GM12878 (cell line): ENCODE data around the gene EMC6. TPM values are rescaled to one million over a fixed set of nuclear protein-coding genes. Genes with fewer than 3 reads are reported as not detected.

ENCODE experiments used
- ATAC-seq: fragments of 200-7000 bp; cut with Tn5 transposase; 3 replicates; pipeline ENCODE4 v1.9.1; 2020; ENCODE audit warnings: mild to moderate bottlenecking, moderate library complexity
- BruUV-seq: library from RNA; stranded (reverse); fragments of 400-500 nt; replicated peaks from 2 replicates; lab custom pipeline; 2021; lab: Mats Ljungman, UMichigan
- CTCF ChIA-PET: fragments of 300-600 bp; sonication (Branson Sonifier 250); formaldehyde crosslinking; extraction: SDS; loops from one replicate; lab custom pipeline; 2021; ENCODE audit warnings: inconsistent platforms; lab: Yijun Ruan, JAX
- POLR2A ChIA-PET: fragments of 350-600 bp; formaldehyde crosslinking; extraction: SDS; loops from one replicate; lab custom pipeline; 2021; ENCODE audit warnings: inconsistent platforms; lab: Charles Lee
- RAD21 ChIA-PET: fragments of 300-600 bp; sonication (Branson Sonifier 250); formaldehyde crosslinking; loops from one replicate; lab custom pipeline; 2023; ENCODE audit warnings: antibody characterized with exemption; ENCODE audit not compliant: unreplicated experiment; lab: Charles Lee
- SMC1A ChIA-PET: fragments of 300-600 bp; sonication (Branson Sonifier 250); formaldehyde crosslinking; loops from one replicate; lab custom pipeline; 2023; ENCODE audit not compliant: unreplicated experiment, uncharacterized antibody; lab: Charles Lee
- DNase-seq: peaks from one replicate; pipeline ENCODE4 v3.0.0-alpha.2; 2011; ENCODE audit warnings: low read depth, low spot score
- FAIRE-seq: peaks from 3 replicates; lab custom pipeline; 2011; peaks lifted over from hg19 to GRCh38; lab: Jason Lieb, UNC
- H2AFZ ChIP-seq: 2 replicates; pipeline ENCODE4 v1.6.0; 2011; ENCODE audit warnings: low read depth, low read length, control low read depth; ENCODE audit not compliant: control insufficient read depth
- H3K27ac ChIP-seq: 2 replicates; pipeline ENCODE4 v1.5.1; 2011; ENCODE audit warnings: control low read depth; ENCODE audit not compliant: control insufficient read depth, insufficient read depth
- H3K27me3 ChIP-seq, 2 experiments: replicated peaks in 1 of 2; 2 replicates each; pipeline versions ENCODE4 v1.6.0 to v1.6.1; 2011; ENCODE audit warnings: low read length in 1 of 2; ENCODE audit not compliant: control insufficient read depth in 2 of 2, insufficient read depth in 2 of 2
- H3K36me3 ChIP-seq, 2 experiments: 2 replicates each; pipeline ENCODE4 v1.5.1; 2011; ENCODE audit warnings: low read length in 1 of 2; ENCODE audit not compliant: control insufficient read depth in 2 of 2, insufficient read depth in 2 of 2
- H3K4me1 ChIP-seq: 2 replicates; pipeline ENCODE4 v1.6.1; 2011; ENCODE audit warnings: mild to moderate bottlenecking, low read length, moderate library complexity, mixed read lengths; ENCODE audit not compliant: control insufficient read depth, insufficient read depth
- H3K4me2 ChIP-seq: 2 replicates; pipeline ENCODE4 v1.6.0; 2011; ENCODE audit warnings: control low read depth; ENCODE audit not compliant: control insufficient read depth, insufficient read depth
- H3K4me3 ChIP-seq: fragments of 200-600 bp; sonication (generic); 2 replicates; pipeline ENCODE4 v1.5.1; 2016
- H3K79me2 ChIP-seq: 2 replicates; pipeline ENCODE4 v1.6.0; 2011; ENCODE audit warnings: low read length; ENCODE audit not compliant: control insufficient read depth, insufficient read depth
- H3K9ac ChIP-seq: 2 replicates; pipeline ENCODE4 v1.8.0; 2011; ENCODE audit warnings: low read length, control low read depth, mixed read lengths; ENCODE audit not compliant: control insufficient read depth, insufficient read depth
- H3K9me3 ChIP-seq: replicated peaks from 3 replicates; pipeline ENCODE4 v1.5.1; 2011; ENCODE audit warnings: mild to moderate bottlenecking, low read length; ENCODE audit not compliant: control insufficient read depth, insufficient read depth
- H4K20me1 ChIP-seq: 2 replicates; pipeline ENCODE4 v1.6.0; 2011; ENCODE audit not compliant: control insufficient read depth, insufficient read depth
- ATF3 ChIP-seq: IDR thresholded peaks from 2 replicates; pipeline ENCODE4 v1.6.1; 2011; ENCODE audit warnings: low read depth, mild to moderate bottlenecking, low read length, moderate library complexity, borderline replicate concordance; ENCODE audit errors: extremely low read depth
- CBFB ChIP-seq: IDR thresholded peaks from 2 replicates; pipeline ENCODE4 v1.6.1; 2016; ENCODE audit warnings: antibody characterized with exemption, low read depth
- CEBPB ChIP-seq, 2 experiments: fragments of 150-350 bp in 1 of 2; IDR thresholded peaks; 2 replicates each; pipeline ENCODE4 v1.6.1; 2012 to 2014; ENCODE audit warnings: low read depth in 2 of 2, low read length in 2 of 2, borderline replicate concordance in 1 of 2, inconsistent platforms in 1 of 2
- CHD4 ChIP-seq: fragments of 200-600 bp; sonication (generic); IDR thresholded peaks from 2 replicates; pipeline ENCODE4 v1.6.1; 2016; ENCODE audit warnings: mild to moderate bottlenecking
- EZH2 ChIP-seq: IDR thresholded peaks from 2 replicates; pipeline ENCODE4 v1.6.1; 2012; ENCODE audit warnings: low read depth, mild to moderate bottlenecking, control low read depth, inconsistent platforms, low read length, borderline replicate concordance; ENCODE audit not compliant: control insufficient read depth
- NR2C2 ChIP-seq: IDR thresholded peaks from 2 replicates; pipeline ENCODE4 v1.6.1; 2011; ENCODE audit warnings: borderline replicate concordance, low read depth; ENCODE audit not compliant: control insufficient read depth, insufficient read length
- PAX8 ChIP-seq: fragments of 450-650 bp; IDR thresholded peaks from 2 replicates; pipeline ENCODE4 v1.6.1; 2017; ENCODE audit warnings: mild to moderate bottlenecking, moderate library complexity
- PRDM15 ChIP-seq: fragments of 450-650 bp; formaldehyde crosslinking; IDR thresholded peaks from 2 replicates; pipeline ENCODE4 v1.4.0; 2020; ENCODE audit warnings: mild to moderate bottlenecking, moderate library complexity
- SKIL ChIP-seq: fragments of 450-650 bp; IDR thresholded peaks from 2 replicates; pipeline ENCODE4 v1.6.1; 2017; ENCODE audit warnings: mild to moderate bottlenecking, low read depth, inconsistent platforms; ENCODE audit not compliant: poor library complexity, severe bottlenecking
- SPI1 ChIP-seq: IDR thresholded peaks from 2 replicates; pipeline ENCODE4 v1.6.1; 2011; ENCODE audit warnings: low read depth, mild to moderate bottlenecking, low read length, moderate library complexity, borderline replicate concordance; ENCODE audit not compliant: insufficient read depth
- USF1 ChIP-seq: IDR thresholded peaks from 2 replicates; pipeline ENCODE4 v1.6.1; 2011; ENCODE audit warnings: borderline replicate concordance, low read depth, mild to moderate bottlenecking, moderate library complexity, mixed read lengths, low read length; ENCODE audit not compliant: insufficient read depth; ENCODE audit errors: extremely low read length
- YY1 ChIP-seq: IDR thresholded peaks from 2 replicates; pipeline ENCODE4 v1.6.1; 2011; ENCODE audit warnings: low read depth, mild to moderate bottlenecking, low read length
- ZNF207 ChIP-seq: fragments of 450-650 bp; IDR thresholded peaks from 2 replicates; pipeline ENCODE4 v1.6.1; 2014; ENCODE audit warnings: antibody characterized with exemption, mild to moderate bottlenecking, borderline replicate concordance
- ZNF384 ChIP-seq: IDR thresholded peaks from 2 replicates; pipeline ENCODE4 v1.6.1; 2012; ENCODE audit warnings: low read depth, mild to moderate bottlenecking, low read length, improper control_type of control experiment, borderline replicate concordance
- ZSCAN29 ChIP-seq: fragments of 450-650 bp; IDR thresholded peaks from 2 replicates; pipeline ENCODE4 v1.6.1; 2017; ENCODE audit warnings: mild to moderate bottlenecking, moderate library complexity
- WGBS: methylation state at CpG from one replicate; pipeline ENCODE4 v1.1.6; 2016; ENCODE audit warnings: low lambda C conversion rate; ENCODE audit not compliant: insufficient replicate concordance, insufficient coverage; ENCODE audit errors: missing lambda C conversion rate; 5-methylcytosine and 5-hydroxymethylcytosine counted together
- in situ Hi-C: fragments of 300-500 bp; cut with MboI; formaldehyde crosslinking; loops from 9 replicates; pipeline ENCODE4 v1.14.3; 2018; ENCODE audit warnings: mixed read lengths
- intact Hi-C: fragments of 100-400 bp; cut with micrococcal nuclease; formaldehyde crosslinking; loops from one replicate; pipeline ENCODE4 v1.14.2; 2022; ENCODE audit not compliant: unreplicated experiment
- polyA plus RNA-seq, 11 experiments: library from polyadenylated mRNA; depleted of rRNA in 4 of 11; unstranded in 6 of 11; stranded (reverse) in 5 of 11; fragments of >200 nt; fragmentation: Nextera tagmentation in 4 of 11; fragmentation: Illumina TruSeq in 1 of 11; extraction: Ambion mirVana in 4 of 11; extraction: Trizol in 1 of 11; gene quantifications; 1 replicate in 1 of 11; 2 replicates in 10 of 11; pipeline versions ENCODE4 v1.2.1 to v1.2.3, GENCODE V29; 2011 to 2016; ENCODE audit warnings: inconsistent platforms in 2 of 11, missing spikeins in 2 of 11, low read depth in 1 of 11
- total RNA-seq, 4 experiments: library from RNA; depleted of rRNA in 3 of 4; stranded (reverse); fragments of >200 nt in 3 of 4; fragmentation: Illumina TruSeq in 1 of 4; extraction: Trizol in 1 of 4; gene quantifications; 2 replicates each; pipeline versions ENCODE4 v1.2.1 to v1.2.3, GENCODE V29; 2013 to 2021

Gene EMC6
- total and polyA plus RNA-seq, 10 of the 15 experiments (the other 5 are each of a cell fraction or from before 2014, with no cell fraction given), result 5.1 to 172 (median 35.9) TPM

GRCh38 chr17:3678821-3679530 is 10.4 kb downstream of the EMC6 start:
- ChIA-PET CTCF (interaction anchor here (1.3 kb wide), 1 partner anchor 59 kb away, joined by 6 read pairs; no protein-coding TSS in a partner anchor), RAD21 (no interaction called here), SMC1A (interaction anchor here (0.9 kb wide), 1 partner anchor 9 kb away, joined by 3 read pairs; no protein-coding TSS in a partner anchor), POLR2A (no interaction called here)
- Histone ChIP-seq H3K27me3 (no peaks in the 10 kb centered on the region), H4K20me1 (no peaks in the 10 kb centered on the region), H3K9me3 (no peaks in the 10 kb centered on the region), H3K79me2 (no peaks in the 10 kb centered on the region), H3K4me3 (no peak overlapping the region), H3K4me1 (peaks cover 6% of the 10 kb centered on the region; the same call in 1 of the 2 replicates), H3K36me3 (peaks cover 0 to 3% of the 10 kb centered on the region in 2 experiments; a peak in 2 of 4 replicates), H3K9ac (no peak overlapping the region), H3K27ac (no peak overlapping the region), H3K4me2 (no peak overlapping the region), H2AFZ (no peak overlapping the region)
- no peak for FAIRE-seq
- in situ Hi-C loops, result no loop called here
- 88% methylated on average over 20 of the region's 27 CpGs for WGBS
- no peak for ATAC-seq
- DNase-seq, result no peak
- intact Hi-C loops, result no loop called here
- no TSS peak for BruUV-seq
- no peak for TF ChIP-seq NR2C2
- TF ChIP-seq CEBPB (IDR thresholded peaks at IDR 0.05; ENCODE audit: borderline replicate concordance in 1 of 2, low read depth in 2 of 2, low read length in 2 of 2), result no peak
- no peak for TF ChIP-seq PAX8
- TF ChIP-seq USF1, result no peak
- TF ChIP-seq ZNF384, result no peak
- TF ChIP-seq EZH2, result no peak
- TF ChIP-seq PRDM15 (CRISPR knock-in tag), result no peak
- no peak for TF ChIP-seq ATF3
- no peak for TF ChIP-seq ZSCAN29
- no peak for TF ChIP-seq CHD4
- TF ChIP-seq CBFB, result no peak
- TF ChIP-seq YY1, result no peak
- no peak for TF ChIP-seq ZNF207
- no peak for TF ChIP-seq SPI1
- no peak for TF ChIP-seq SKIL
